ENCODE measurements around the gene RNF19B.

The RNF19B gene

GRCh38 chr1:32891630-32892029 lies 73.0 kb downstream of the RNF19B start:
- Histone ChIP-seq H3K4me3 (ENCODE audit: low read length) (no peak overlapping the region), H3K4me2 (ENCODE audit: low read length) (no peak overlapping the region), H2AK5ac (ENCODE audit: low read length) (no peak overlapping the region), H2BK120ac (ENCODE audit: low read depth, low read length) (no peak overlapping the region), H4K8ac (ENCODE audit: low read depth, low read length) (no peak overlapping the region), H3K4me1 (ENCODE audit: control insufficient read depth, low read depth, low read length) (no peaks in the 10 kb centered on the region), H3K27ac (ENCODE audit: low read depth, low read length) (no peak overlapping the region), H2BK15ac (replicated peaks; ENCODE audit: low read depth) (no peak overlapping the region), H3K27me3 (ENCODE audit: insufficient read depth, low read length, poor library complexity) (no peaks in the 10 kb centered on the region), H2BK5ac (ENCODE audit: low read length) (no peak overlapping the region), H3K4ac (ENCODE audit: low read depth, low read length) (no peak overlapping the region), H3K36me3 (ENCODE audit: control insufficient read depth, insufficient read depth, low read length) (no peaks in the 10 kb centered on the region), H4K5ac (ENCODE audit: low read length) (no peak overlapping the region), H3K9ac (ENCODE audit: low read length) (no peak overlapping the region), H3K79me2 (ENCODE audit: control insufficient read depth, insufficient read depth, low read length) (no peaks in the 10 kb centered on the region), H3K56ac (ENCODE audit: low read length) (no peak overlapping the region), H3K23ac (ENCODE audit: low read length) (no peak overlapping the region), H3K18ac (ENCODE audit: low read length) (no peak overlapping the region), H3K79me1 (ENCODE audit: low read length) (no peaks in the 10 kb centered on the region)
- WGBS (ENCODE audit: extremely low coverage, insufficient coverage, low lambda C conversion rate) = no CpG with 5 or more reads among the region's 3 CpGs
- no peak for DNase-seq

DNA sequence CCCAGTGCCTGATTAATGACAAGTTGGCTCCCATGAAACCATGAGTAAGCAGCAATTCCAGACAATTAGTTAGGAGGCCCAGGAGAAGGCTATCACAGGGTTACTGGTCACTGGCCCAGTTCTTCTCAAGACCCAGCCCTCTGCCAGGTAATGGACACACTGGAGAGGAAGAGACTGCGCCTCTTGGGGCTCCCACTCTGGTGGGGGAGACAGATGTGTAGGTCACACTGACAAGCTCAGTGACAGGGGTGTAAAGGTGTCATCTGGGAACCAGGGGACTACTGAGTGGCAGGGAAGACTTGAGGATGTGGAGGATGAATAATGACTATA lies 73.4 kb downstream of the RNF19B start:
- H2BK5ac ChIP-seq (ENCODE audit: low read length) = no peak overlapping the region
- H3K56ac ChIP-seq (ENCODE audit: low read length) = no peak overlapping the region
- no peaks in the 10 kb centered on the region for H3K4me1 ChIP-seq (ENCODE audit: control insufficient read depth, low read depth, low read length)
- H4K8ac ChIP-seq (ENCODE audit: low read depth, low read length) = no peak overlapping the region
- no peak overlapping the region for H2BK15ac ChIP-seq (replicated peaks; ENCODE audit: low read depth)
- H3K4me2 ChIP-seq (ENCODE audit: low read length) = no peak overlapping the region
- no peak overlapping the region for H3K9ac ChIP-seq (ENCODE audit: low read length)
- H3K4me3 ChIP-seq (ENCODE audit: low read length) = no peak overlapping the region
- H3K18ac ChIP-seq (ENCODE audit: low read length) = no peak overlapping the region
- H4K5ac ChIP-seq (ENCODE audit: low read length) = no peak overlapping the region
- no peaks in the 10 kb centered on the region for H3K79me2 ChIP-seq (ENCODE audit: control insufficient read depth, insufficient read depth, low read length)
- no peaks in the 10 kb centered on the region for H3K27me3 ChIP-seq (ENCODE audit: insufficient read depth, low read length, poor library complexity)
- no peak for DNase-seq
- H3K4ac ChIP-seq (ENCODE audit: low read depth, low read length) = no peak overlapping the region
- H3K27ac ChIP-seq (ENCODE audit: low read depth, low read length) = no peak overlapping the region
- no CpG with 5 or more reads among the region's 1 CpG for WGBS (ENCODE audit: extremely low coverage, insufficient coverage, low lambda C conversion rate)
- H2AK5ac ChIP-seq (ENCODE audit: low read length) = no peak overlapping the region
- no peak overlapping the region for H3K23ac ChIP-seq (ENCODE audit: low read length)
- no peaks in the 10 kb centered on the region for H3K79me1 ChIP-seq (ENCODE audit: low read length)
- H3K36me3 ChIP-seq (ENCODE audit: control insufficient read depth, insufficient read depth, low read length) = no peaks in the 10 kb centered on the region
- H2BK120ac ChIP-seq (ENCODE audit: low read depth, low read length) = no peak overlapping the region

GRCh38 chr1:32890516-32891240 lies 73.9 kb downstream of the RNF19B start:
- Histone ChIP-seq H3K4me3 (ENCODE audit: low read length) (no peak overlapping the region), H3K27ac (ENCODE audit: low read depth, low read length) (no peak overlapping the region), H3K4me2 (ENCODE audit: low read length) (no peak overlapping the region), H2AK5ac (ENCODE audit: low read length) (no peak overlapping the region), H3K18ac (ENCODE audit: low read length) (no peak overlapping the region), H3K79me2 (ENCODE audit: control insufficient read depth, insufficient read depth, low read length) (no peaks in the 10 kb centered on the region), H2BK5ac (ENCODE audit: low read length) (no peak overlapping the region), H2BK15ac (replicated peaks; ENCODE audit: low read depth) (no peak overlapping the region), H4K5ac (ENCODE audit: low read length) (no peak overlapping the region), H3K4me1 (ENCODE audit: control insufficient read depth, low read depth, low read length) (no peaks in the 10 kb centered on the region), H4K8ac (ENCODE audit: low read depth, low read length) (no peak overlapping the region), H3K4ac (ENCODE audit: low read depth, low read length) (no peak overlapping the region), H3K9ac (ENCODE audit: low read length) (no peak overlapping the region), H3K56ac (ENCODE audit: low read length) (no peak overlapping the region), H3K23ac (ENCODE audit: low read length) (no peak overlapping the region), H3K27me3 (ENCODE audit: insufficient read depth, low read length, poor library complexity) (peaks cover 3% of the 10 kb centered on the region), H3K36me3 (ENCODE audit: control insufficient read depth, insufficient read depth, low read length) (no peaks in the 10 kb centered on the region), H2BK120ac (ENCODE audit: low read depth, low read length) (no peak overlapping the region), H3K79me1 (ENCODE audit: low read length) (no peaks in the 10 kb centered on the region)
- DNase-seq = no peak
- WGBS (ENCODE audit: extremely low coverage, insufficient coverage, low lambda C conversion rate) = no CpG with 5 or more reads among the region's 7 CpGs

GRCh38 chr1:32889731-32890278 lies 74.8 kb downstream of the RNF19B start:
- Histone ChIP-seq H2BK120ac (ENCODE audit: low read depth, low read length) (no peak overlapping the region), H3K4me1 (ENCODE audit: control insufficient read depth, low read depth, low read length) (no peaks in the 10 kb centered on the region), H3K23ac (ENCODE audit: low read length) (no peak overlapping the region), H3K9ac (ENCODE audit: low read length) (no peak overlapping the region), H3K4me3 (ENCODE audit: low read length) (no peak overlapping the region), H2AK5ac (ENCODE audit: low read length) (no peak overlapping the region), H3K18ac (ENCODE audit: low read length) (no peak overlapping the region), H2BK5ac (ENCODE audit: low read length) (no peak overlapping the region), H4K8ac (ENCODE audit: low read depth, low read length) (no peak overlapping the region), H3K27me3 (ENCODE audit: insufficient read depth, low read length, poor library complexity) (peaks cover 3% of the 10 kb centered on the region), H3K79me1 (ENCODE audit: low read length) (no peaks in the 10 kb centered on the region), H4K5ac (ENCODE audit: low read length) (no peak overlapping the region), H2BK15ac (replicated peaks; ENCODE audit: low read depth) (no peak overlapping the region), H3K79me2 (ENCODE audit: control insufficient read depth, insufficient read depth, low read length) (no peaks in the 10 kb centered on the region), H3K27ac (ENCODE audit: low read depth, low read length) (no peak overlapping the region), H3K4ac (ENCODE audit: low read depth, low read length) (no peak overlapping the region), H3K36me3 (ENCODE audit: control insufficient read depth, insufficient read depth, low read length) (no peaks in the 10 kb centered on the region), H3K4me2 (ENCODE audit: low read length) (no peak overlapping the region), H3K56ac (ENCODE audit: low read length) (no peak overlapping the region)
- no CpG with 5 or more reads among the region's 3 CpGs for WGBS (ENCODE audit: extremely low coverage, insufficient coverage, low lambda C conversion rate)
- no peak for DNase-seq

DNA sequence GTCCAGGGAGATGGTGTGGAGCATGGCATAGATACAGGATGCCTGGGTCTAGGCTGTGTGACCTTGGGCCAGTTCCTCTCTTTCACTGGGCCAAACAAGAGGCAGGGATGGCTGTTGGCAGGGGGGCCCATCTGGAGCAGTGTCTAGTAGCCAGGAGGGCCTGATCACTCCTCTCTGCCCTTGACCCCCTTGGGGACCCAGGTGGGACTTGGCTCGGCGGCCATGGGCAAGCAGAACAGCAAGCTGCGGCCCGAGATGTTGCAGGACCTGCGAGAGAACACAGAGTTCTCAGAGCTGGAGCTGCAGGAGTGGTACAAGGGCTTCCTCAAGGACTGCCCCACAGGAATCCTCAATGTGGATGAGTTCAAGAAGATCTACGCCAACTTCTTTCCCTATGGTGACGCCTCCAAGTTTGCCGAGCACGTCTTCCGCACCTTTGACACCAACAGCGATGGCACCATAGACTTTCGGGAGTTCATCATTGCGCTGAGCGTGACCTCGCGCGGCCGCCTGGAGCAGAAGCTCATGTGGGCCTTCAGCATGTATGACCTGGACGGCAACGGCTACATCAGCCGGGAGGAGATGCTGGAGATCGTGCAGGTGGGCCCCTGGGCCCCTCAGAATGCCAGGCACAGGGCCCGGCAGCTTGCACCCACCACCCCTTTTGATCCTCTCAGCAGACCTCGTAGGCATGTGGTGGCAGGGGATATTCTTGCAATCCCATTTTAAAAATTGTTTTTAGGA lies 75.8 kb downstream of the RNF19B start:
- Histone ChIP-seq H4K8ac (ENCODE audit: low read depth, low read length) (no peak overlapping the region), H3K27me3 (ENCODE audit: insufficient read depth, low read length, poor library complexity) (peaks cover 3% of the 10 kb centered on the region), H3K56ac (ENCODE audit: low read length) (no peak overlapping the region), H2BK120ac (ENCODE audit: low read depth, low read length) (no peak overlapping the region), H3K18ac (ENCODE audit: low read length) (no peak overlapping the region), H3K4me3 (ENCODE audit: low read length) (no peak overlapping the region), H3K79me1 (ENCODE audit: low read length) (no peaks in the 10 kb centered on the region), H2BK5ac (ENCODE audit: low read length) (no peak overlapping the region), H4K5ac (ENCODE audit: low read length) (no peak overlapping the region), H3K4me1 (ENCODE audit: control insufficient read depth, low read depth, low read length) (no peaks in the 10 kb centered on the region), H3K9ac (ENCODE audit: low read length) (no peak overlapping the region), H3K36me3 (ENCODE audit: control insufficient read depth, insufficient read depth, low read length) (no peaks in the 10 kb centered on the region), H2AK5ac (ENCODE audit: low read length) (no peak overlapping the region), H3K23ac (ENCODE audit: low read length) (no peak overlapping the region), H2BK15ac (replicated peaks; ENCODE audit: low read depth) (no peak overlapping the region), H3K4ac (ENCODE audit: low read depth, low read length) (no peak overlapping the region), H3K4me2 (ENCODE audit: low read length) (no peak overlapping the region), H3K79me2 (ENCODE audit: control insufficient read depth, insufficient read depth, low read length) (no peaks in the 10 kb centered on the region), H3K27ac (ENCODE audit: low read depth, low read length) (no peak overlapping the region)
- no peak for DNase-seq
- WGBS (ENCODE audit: extremely low coverage, insufficient coverage, low lambda C conversion rate) = no CpG with 5 or more reads among the region's 24 CpGs
